Karpas-422 (cell line): Measurements from ENCODE around the gene PIGA. TPM values are rescaled to one million over a fixed set of nuclear protein-coding genes. Genes with fewer than 3 reads are reported as not detected.

ENCODE experiments used
- DNase-seq: peaks from one replicate; pipeline ENCODE4 v3.0.0-alpha.2; 2015
- H2AFZ ChIP-seq: fragments of 200-600 bp; sonication (generic); 2 replicates; pipeline ENCODE4 v1.6.1; 2014; ENCODE audit warnings: antibody characterized with exemption, low read length, mixed read lengths
- H3K27ac ChIP-seq: fragments of 200-600 bp; sonication (generic); 2 replicates; pipeline ENCODE4 v1.5.1; 2014; ENCODE audit warnings: mild to moderate bottlenecking, low read length, moderate library complexity
- H3K27me3 ChIP-seq: fragments of 200-600 bp; sonication (generic); 2 replicates; pipeline ENCODE4 v1.6.1; 2014; ENCODE audit warnings: low read length, mixed read lengths
- H3K36me3 ChIP-seq: fragments of 200-600 bp; sonication (generic); 2 replicates; pipeline ENCODE4 v1.6.1; 2014; ENCODE audit warnings: low read length, mixed read lengths; ENCODE audit not compliant: insufficient read depth
- H3K4me1 ChIP-seq: fragments of 200-600 bp; sonication (generic); 2 replicates; pipeline ENCODE4 v1.6.1; 2014; ENCODE audit warnings: mild to moderate bottlenecking, low read length, mixed read lengths
- H3K4me2 ChIP-seq: fragments of 200-600 bp; sonication (generic); 2 replicates; pipeline ENCODE4 v1.6.1; 2014; ENCODE audit warnings: low read length, low read depth, mild to moderate bottlenecking; ENCODE audit not compliant: poor library complexity, severe bottlenecking
- H3K4me3 ChIP-seq: fragments of 200-600 bp; sonication (generic); 2 replicates; pipeline ENCODE4 v1.5.1; 2014; ENCODE audit warnings: mild to moderate bottlenecking, antibody characterized with exemption, low read length, mixed read lengths
- H3K79me2 ChIP-seq: fragments of 200-600 bp; sonication (generic); 2 replicates; pipeline ENCODE4 v1.6.1; 2014; ENCODE audit warnings: mild to moderate bottlenecking, low read length, mixed read lengths
- H3K9ac ChIP-seq: fragments of 200-600 bp; sonication (generic); 2 replicates; pipeline ENCODE4 v1.6.0; 2014; ENCODE audit warnings: low read length
- H3K9me2 ChIP-seq: fragments of 200-600 bp; sonication (generic), shearing (Covaris generic); replicated peaks from 2 replicates; pipeline ENCODE4 v1.6.0; 2014; ENCODE audit warnings: mild to moderate bottlenecking, low read length, moderate library complexity; ENCODE audit not compliant: insufficient read depth
- H3K9me3 ChIP-seq: fragments of 300-700, 200-600 bp; sonication (generic); 2 replicates; pipeline ENCODE4 v1.6.1; 2014; ENCODE audit warnings: low read length, mixed read lengths
- H4K20me1 ChIP-seq: fragments of 200-600 bp; sonication (generic); 2 replicates; pipeline ENCODE4 v1.6.1; 2014; ENCODE audit warnings: mild to moderate bottlenecking, antibody characterized with exemption, low read length, low read depth; ENCODE audit not compliant: insufficient read depth
- total RNA-seq: library from RNA; depleted of rRNA; stranded (reverse); fragments of >200 nt; shearing (Covaris generic); gene quantifications from 2 replicates; pipeline ENCODE4 v1.2.3, GENCODE V29; 2014; ENCODE audit warnings: low replicate concordance; rRNA removed

PIGA gene, protein sequence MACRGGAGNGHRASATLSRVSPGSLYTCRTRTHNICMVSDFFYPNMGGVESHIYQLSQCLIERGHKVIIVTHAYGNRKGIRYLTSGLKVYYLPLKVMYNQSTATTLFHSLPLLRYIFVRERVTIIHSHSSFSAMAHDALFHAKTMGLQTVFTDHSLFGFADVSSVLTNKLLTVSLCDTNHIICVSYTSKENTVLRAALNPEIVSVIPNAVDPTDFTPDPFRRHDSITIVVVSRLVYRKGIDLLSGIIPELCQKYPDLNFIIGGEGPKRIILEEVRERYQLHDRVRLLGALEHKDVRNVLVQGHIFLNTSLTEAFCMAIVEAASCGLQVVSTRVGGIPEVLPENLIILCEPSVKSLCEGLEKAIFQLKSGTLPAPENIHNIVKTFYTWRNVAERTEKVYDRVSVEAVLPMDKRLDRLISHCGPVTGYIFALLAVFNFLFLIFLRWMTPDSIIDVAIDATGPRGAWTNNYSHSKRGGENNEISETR
- 8.2 and 39.5 TPM in 2 replicates for total RNA-seq

DNA sequence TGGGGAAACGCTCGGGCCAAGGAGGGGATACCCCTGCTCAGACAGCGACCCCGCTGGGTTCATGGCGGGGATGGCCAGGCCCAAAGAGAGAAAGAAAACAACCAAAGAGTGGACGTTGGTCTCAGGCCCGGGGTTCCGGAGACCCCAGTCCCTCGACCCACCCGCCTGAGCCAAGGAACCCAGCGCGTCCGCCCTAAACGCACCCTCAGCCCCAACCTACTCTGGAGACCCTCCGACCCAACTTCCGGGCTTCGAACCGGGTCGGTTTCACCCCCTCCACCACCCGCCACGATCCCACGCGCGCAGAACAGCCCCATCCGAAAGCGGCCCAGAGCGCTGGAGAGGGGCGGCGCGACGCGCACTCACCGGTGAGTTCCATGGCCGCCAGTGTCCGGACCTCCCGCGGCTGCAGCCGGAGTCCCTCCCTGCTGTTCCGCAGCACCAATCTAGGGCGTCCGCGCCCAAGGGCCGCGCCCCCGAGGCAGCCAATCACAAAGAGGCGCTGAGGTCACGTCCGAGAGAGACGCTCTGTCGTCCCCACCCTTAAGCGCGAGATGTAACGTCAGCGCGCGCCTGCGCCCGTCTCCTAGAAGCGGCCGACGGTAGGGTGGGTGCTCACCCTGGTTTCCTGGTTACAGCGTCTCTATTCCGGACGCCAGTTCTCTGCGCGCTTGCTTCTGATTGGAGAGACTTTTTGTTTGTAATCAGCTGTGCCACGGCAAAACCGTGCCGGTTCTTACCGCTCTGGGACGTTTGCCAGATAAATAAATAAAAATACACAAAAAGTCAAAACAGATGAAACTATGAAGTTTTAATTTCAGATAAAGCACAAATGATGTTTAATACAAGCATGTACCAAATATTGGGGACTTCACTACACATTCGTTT is at the start of gene PIGA:
PIGA (minus strand) TSS at position 389 of the 888 bp plus-strand sequence. CDS start 3,593 bp downstream, outside the sequence.
- H4K20me1 ChIP-seq = no peaks in the 10 kb centered on the region
- peak; percentile 96 for DNase-seq
- H3K36me3 ChIP-seq = no peaks in the 10 kb centered on the region

DNA sequence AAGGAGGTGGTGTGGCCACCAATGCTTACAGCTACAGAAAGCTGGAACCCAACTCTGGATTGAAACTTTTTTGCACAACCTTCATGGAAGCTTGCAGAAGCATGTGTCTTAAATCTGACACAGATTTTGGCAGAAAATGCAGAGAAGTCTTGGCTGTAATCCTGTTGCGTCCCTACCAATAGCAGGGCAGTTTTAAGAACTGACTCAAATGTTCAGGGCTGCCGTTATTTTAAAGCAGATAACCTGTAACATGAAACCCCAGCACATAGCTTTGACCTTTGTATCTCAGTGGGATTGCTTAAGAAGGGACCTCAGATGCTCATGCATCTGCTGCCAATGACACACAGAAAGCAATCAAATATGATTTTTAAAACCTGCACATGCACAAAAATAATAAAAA is 49.0 kb upstream of the PIGA start, which contains the start of gene VEGFD:
VEGFD (minus strand) TSS at position 110 of the 400 bp plus-strand sequence. CDS start 467 bp downstream, outside the sequence.
- no peaks in the 10 kb centered on the region for H3K9me2 ChIP-seq
- DNase-seq = no peak
- H3K27ac ChIP-seq = no peak within 1 kb of the TSS
- H3K36me3 ChIP-seq = no peaks in the 10 kb centered on the region
- H3K27me3 ChIP-seq = no peaks in the 10 kb centered on the region
- H3K4me3 ChIP-seq = no peak within 1 kb of the TSS
- H3K79me2 ChIP-seq = no peaks in the 10 kb centered on the region
- H4K20me1 ChIP-seq = no peaks in the 10 kb centered on the region
- H3K4me2 ChIP-seq = no peak within 1 kb of the TSS
- no peaks in the 10 kb centered on the region for H3K9me3 ChIP-seq
- no peak within 1 kb of the TSS for H2AFZ ChIP-seq
- no peak within 1 kb of the TSS for H3K9ac ChIP-seq
- H3K4me1 ChIP-seq = no peaks in the 10 kb centered on the region

More for the DNA sequence above, at the start of gene PIGA:
- peak within 1 kb of the TSS; percentile 69 for H3K4me2 ChIP-seq
- H3K4me3 ChIP-seq = peak within 1 kb of the TSS; percentile 69
- no peaks in the 10 kb centered on the region for H3K9me3 ChIP-seq
- peaks cover 15% of the 10 kb centered on the region for H3K4me1 ChIP-seq
- no peak within 1 kb of the TSS for H3K27ac ChIP-seq
- H3K27me3 ChIP-seq = no peaks in the 10 kb centered on the region
- peaks cover 24% of the 10 kb centered on the region for H3K79me2 ChIP-seq
- H3K9ac ChIP-seq = peak within 1 kb of the TSS; percentile 78
- H3K9me2 ChIP-seq = no peaks in the 10 kb centered on the region
- H2AFZ ChIP-seq = peak within 1 kb of the TSS; percentile 29; the same call in 1 of the 2 replicates

DNA sequence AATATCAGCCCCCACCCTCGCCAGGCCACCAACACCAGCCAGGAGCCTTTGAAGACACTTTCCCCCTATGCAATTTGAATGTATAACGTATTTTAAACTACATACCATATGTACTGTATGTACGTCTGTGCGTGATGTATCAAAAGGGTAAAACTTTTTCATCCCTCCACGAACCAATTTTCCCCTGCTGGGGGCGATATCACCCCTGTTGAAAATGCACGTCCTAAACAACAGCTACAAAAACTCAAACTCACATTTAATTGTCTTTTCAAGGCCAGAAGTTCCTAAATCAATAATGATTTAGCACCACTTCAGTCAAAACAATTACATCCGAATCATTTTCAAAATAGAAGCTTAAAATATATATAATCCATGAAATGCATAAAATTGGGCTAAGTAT is 47.5 kb upstream of the PIGA start:
- Histone ChIP-seq H2AFZ (no peak overlapping the region), H3K27me3 (no peaks in the 10 kb centered on the region), H3K27ac (no peak overlapping the region), H3K9ac (no peak overlapping the region), H3K36me3 (no peaks in the 10 kb centered on the region), H3K79me2 (no peaks in the 10 kb centered on the region), H3K9me3 (no peaks in the 10 kb centered on the region), H3K4me1 (no peaks in the 10 kb centered on the region), H4K20me1 (no peaks in the 10 kb centered on the region), H3K4me3 (no peak overlapping the region), H3K4me2 (no peak overlapping the region), H3K9me2 (no peaks in the 10 kb centered on the region)
- peak; percentile 50 for DNase-seq

DNA sequence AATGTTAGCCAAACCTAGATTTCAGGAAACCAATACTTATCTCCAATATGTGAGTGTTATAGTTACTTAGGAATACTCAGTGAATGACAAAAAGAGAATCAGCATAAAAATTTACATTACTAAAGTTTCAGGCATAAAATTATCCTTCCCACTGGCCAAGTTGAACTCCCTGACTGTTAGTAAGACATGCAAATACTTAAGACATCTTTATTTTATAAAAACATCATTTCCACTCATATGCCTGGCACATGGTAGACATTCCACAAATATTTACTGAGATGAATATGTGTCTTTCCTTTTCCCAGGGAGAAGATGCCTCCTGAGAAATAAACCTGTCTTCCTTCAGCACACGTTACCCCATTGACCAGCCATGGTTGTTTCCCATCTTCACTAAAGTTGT is 41.6 kb upstream of the PIGA start:
- H3K27me3 ChIP-seq = no peaks in the 10 kb centered on the region
- H3K4me2 ChIP-seq = no peak overlapping the region
- H4K20me1 ChIP-seq = no peaks in the 10 kb centered on the region
- H3K79me2 ChIP-seq = no peaks in the 10 kb centered on the region
- no peaks in the 10 kb centered on the region for H3K9me3 ChIP-seq
- H3K4me1 ChIP-seq = peaks cover 7% of the 10 kb centered on the region
- H3K4me3 ChIP-seq = no peak overlapping the region
- DNase-seq = no peak
- no peaks in the 10 kb centered on the region for H3K36me3 ChIP-seq
- H3K9me2 ChIP-seq = no peaks in the 10 kb centered on the region
- H3K27ac ChIP-seq = no peak overlapping the region
- H3K9ac ChIP-seq = no peak overlapping the region
- no peak overlapping the region for H2AFZ ChIP-seq

DNA sequence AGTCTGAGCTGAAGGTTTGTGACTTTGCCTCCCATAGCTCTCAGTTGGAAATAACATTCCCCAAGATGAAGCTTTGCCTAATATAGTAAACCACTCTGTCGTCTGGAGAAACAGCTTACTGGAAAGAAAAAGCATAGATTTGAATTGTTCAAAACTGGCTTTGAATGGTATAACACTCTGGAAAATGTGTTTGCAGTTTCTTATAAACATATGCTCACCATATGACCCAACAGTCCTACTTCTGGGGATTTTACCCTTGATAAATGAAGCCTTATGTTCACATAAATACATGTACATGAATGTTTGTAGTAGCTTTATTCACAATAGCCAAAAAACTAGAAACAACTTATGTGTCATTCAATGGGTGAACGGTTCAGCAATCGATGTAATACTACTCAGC is 38.7 kb upstream of the PIGA start:
- H3K9me2 ChIP-seq = no peaks in the 10 kb centered on the region
- no peaks in the 10 kb centered on the region for H3K27me3 ChIP-seq
- H4K20me1 ChIP-seq = no peaks in the 10 kb centered on the region
- H3K79me2 ChIP-seq = no peaks in the 10 kb centered on the region
- H3K4me2 ChIP-seq = no peak overlapping the region
- DNase-seq = no peak
- no peak overlapping the region for H2AFZ ChIP-seq
- H3K27ac ChIP-seq = no peak overlapping the region
- H3K4me1 ChIP-seq = peaks cover 18% of the 10 kb centered on the region
- H3K9ac ChIP-seq = no peak overlapping the region
- H3K9me3 ChIP-seq = no peaks in the 10 kb centered on the region
- no peaks in the 10 kb centered on the region for H3K36me3 ChIP-seq
- H3K4me3 ChIP-seq = no peak overlapping the region

DNA sequence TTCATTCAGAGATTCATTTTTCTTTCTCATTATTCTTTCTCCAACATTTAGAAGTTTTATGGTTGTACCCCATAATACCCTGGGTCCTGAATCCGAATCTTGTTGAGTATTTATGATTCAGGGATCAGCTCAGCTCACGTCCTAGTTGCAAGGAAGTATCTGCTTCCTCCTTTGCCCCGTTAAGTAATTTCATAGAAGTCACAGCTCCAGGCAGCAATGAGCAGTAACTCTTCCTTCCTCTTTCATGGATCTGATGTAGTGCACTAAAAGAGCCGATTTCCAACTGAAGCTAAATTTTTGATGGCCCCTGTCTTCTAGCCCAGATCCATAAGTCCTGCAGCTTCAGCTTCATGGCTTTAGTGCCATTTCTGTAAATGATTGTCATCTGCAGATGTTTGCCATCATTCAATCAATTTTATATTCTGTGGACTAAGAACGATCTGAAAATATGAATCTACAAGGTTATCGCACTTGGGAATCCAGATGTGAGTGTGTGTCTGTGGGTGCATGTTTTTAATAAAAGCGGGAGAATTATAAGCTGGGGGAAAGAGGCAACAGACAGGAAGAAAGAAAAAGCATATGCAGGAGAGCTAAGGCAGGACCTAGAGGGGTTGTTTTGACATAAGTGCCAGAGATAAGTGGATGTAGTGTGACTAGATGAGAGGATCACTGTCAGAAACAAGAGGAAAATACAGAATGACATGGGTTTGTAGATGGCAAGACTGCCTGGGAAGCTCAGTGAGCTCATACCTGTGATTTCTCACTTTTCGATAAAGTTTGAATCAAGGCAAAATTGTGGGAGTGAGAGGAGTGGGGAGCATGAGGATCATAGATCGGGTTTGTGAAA is 31.4 kb upstream of the PIGA start:
- no peak overlapping the region for H3K4me3 ChIP-seq

DNA sequence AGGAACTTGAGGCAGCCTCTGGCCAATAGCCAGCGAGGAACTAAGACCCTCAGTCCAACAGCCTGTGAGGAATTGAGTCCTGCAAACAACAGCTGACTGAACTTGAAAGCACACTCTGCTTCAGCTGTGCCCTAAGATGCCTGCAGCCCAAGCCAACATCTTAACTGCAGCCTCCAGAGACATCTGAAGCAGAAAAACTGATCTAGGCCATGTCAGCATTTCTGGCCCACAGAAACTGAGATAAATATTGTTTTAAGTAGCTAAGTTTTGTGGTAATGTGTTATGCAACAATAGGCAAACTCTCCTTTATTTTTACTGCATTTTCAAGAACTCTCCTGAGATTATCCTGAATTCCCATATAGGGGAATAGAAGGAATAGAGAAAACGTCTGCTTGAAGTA is 24.4 kb upstream of the PIGA start:
- Histone ChIP-seq H3K9me2 (no peaks in the 10 kb centered on the region), H4K20me1 (no peaks in the 10 kb centered on the region), H2AFZ (no peak overlapping the region), H3K4me2 (no peak overlapping the region), H3K27me3 (no peaks in the 10 kb centered on the region), H3K4me3 (no peak overlapping the region), H3K9me3 (0 out of 2 replicates have a peak, but pooled peaks cover 5% of the 10 kb centered on the region), H3K9ac (no peak overlapping the region), H3K27ac (no peak overlapping the region), H3K36me3 (no peaks in the 10 kb centered on the region), H3K79me2 (no peaks in the 10 kb centered on the region), H3K4me1 (peaks cover 41% of the 10 kb centered on the region)
- no peak for DNase-seq

More for the DNA sequence above, 31.4 kb upstream of the PIGA start:
- Histone ChIP-seq H3K27me3 (no peaks in the 10 kb centered on the region), H3K27ac (no peak overlapping the region), H3K9ac (no peak overlapping the region), H3K36me3 (no peaks in the 10 kb centered on the region), H2AFZ (no peak overlapping the region), H3K9me3 (no peaks in the 10 kb centered on the region), H3K4me1 (peaks cover 21% of the 10 kb centered on the region), H3K9me2 (no peaks in the 10 kb centered on the region), H4K20me1 (no peaks in the 10 kb centered on the region), H3K4me2 (no peak overlapping the region), H3K79me2 (no peaks in the 10 kb centered on the region)
- DNase-seq = no peak
